H9 (cell line): ENCODE results near the gene GTF3C1. TPM values are rescaled to one million over a fixed set of nuclear protein-coding genes. Genes with fewer than 3 reads are reported as not detected.

Source experiments
- DNase-seq: peaks from one replicate; pipeline ENCODE4 v3.0.0-alpha.2; 2017
- H2AFZ ChIP-seq: one replicate; pipeline ENCODE4 v1.6.1; 2013; ENCODE audit warnings: mild to moderate bottlenecking, low read length, control low read depth, moderate library complexity
- H2AK5ac ChIP-seq: 2 replicates; pipeline ENCODE4 v1.6.1; 2013; ENCODE audit warnings: low read length, control low read depth, mixed read lengths; ENCODE audit not compliant: insufficient read length
- H2BK120ac ChIP-seq: one replicate; pipeline ENCODE4 v1.6.1; 2013; ENCODE audit warnings: low read depth, mild to moderate bottlenecking, low read length, control low read depth, inconsistent platforms; ENCODE audit not compliant: poor library complexity, severe bottlenecking
- H2BK12ac ChIP-seq: 2 replicates; pipeline ENCODE4 v1.6.1; 2013; ENCODE audit warnings: low read length, control low read depth, mixed read lengths, low read depth; ENCODE audit not compliant: insufficient read length
- H2BK15ac ChIP-seq: 2 replicates; pipeline ENCODE4 v1.6.1; 2013; ENCODE audit warnings: low read depth, low read length, control low read depth
- H2BK20ac ChIP-seq: one replicate; pipeline ENCODE4 v1.6.1; 2013; ENCODE audit warnings: low read depth, mild to moderate bottlenecking, low read length, control low read depth, inconsistent platforms; ENCODE audit not compliant: poor library complexity, severe bottlenecking
- H2BK5ac ChIP-seq: 2 replicates; pipeline ENCODE4 v1.6.1; 2013; ENCODE audit warnings: low read length, control low read depth, mixed read lengths; ENCODE audit not compliant: insufficient read length
- H3K14ac ChIP-seq: 2 replicates; pipeline ENCODE4 v1.6.1; 2013; ENCODE audit warnings: low read length, control low read depth; ENCODE audit not compliant: insufficient read depth
- H3K18ac ChIP-seq: 2 replicates; pipeline ENCODE4 v1.6.1; 2013; ENCODE audit warnings: low read depth, mild to moderate bottlenecking, mixed read lengths, low read length, control low read depth; ENCODE audit not compliant: insufficient read length
- H3K23ac ChIP-seq: 2 replicates; pipeline ENCODE4 v1.6.1; 2013; ENCODE audit warnings: low read length, control low read depth, mixed read lengths, low read depth; ENCODE audit not compliant: insufficient read length
- H3K23me2 ChIP-seq: 2 replicates; pipeline ENCODE4 v1.6.1; 2013; ENCODE audit warnings: low read depth, mild to moderate bottlenecking, mixed read lengths, low read length, control low read depth; ENCODE audit not compliant: insufficient read length, poor library complexity, severe bottlenecking
- H3K27ac ChIP-seq: 2 replicates; pipeline ENCODE4 v1.5.1; 2013; ENCODE audit warnings: low read length, control low read depth, mixed read lengths, low read depth; ENCODE audit not compliant: insufficient read length
- H3K27me3 ChIP-seq: 2 replicates; pipeline ENCODE4 v1.6.1; 2013; ENCODE audit warnings: low read length, control low read depth, inconsistent platforms; ENCODE audit not compliant: insufficient read depth
- H3K4ac ChIP-seq: 2 replicates; pipeline ENCODE4 v1.6.1; 2013; ENCODE audit warnings: low read depth, mild to moderate bottlenecking, control low read depth, inconsistent platforms, low read length, moderate library complexity
- H3K4me1 ChIP-seq: 2 replicates; pipeline ENCODE4 v1.6.1; 2013; ENCODE audit warnings: low read length, control low read depth, inconsistent platforms; ENCODE audit not compliant: insufficient read depth
- H3K4me2 ChIP-seq: 2 replicates; pipeline ENCODE4 v1.6.1; 2013; ENCODE audit warnings: low read length, control low read depth, mixed read lengths; ENCODE audit not compliant: insufficient read length, insufficient read depth
- H3K56ac ChIP-seq: 2 replicates; pipeline ENCODE4 v1.6.1; 2013; ENCODE audit warnings: low read depth, mild to moderate bottlenecking, mixed read lengths, low read length, control low read depth; ENCODE audit not compliant: insufficient read length
- H3K79me1 ChIP-seq: 2 replicates; pipeline ENCODE4 v1.6.1; 2013; ENCODE audit warnings: low read depth, mild to moderate bottlenecking, moderate library complexity, low read length, control low read depth, inconsistent platforms; ENCODE audit not compliant: insufficient read depth, poor library complexity, severe bottlenecking
- H3K79me2 ChIP-seq: 2 replicates; pipeline ENCODE4 v1.6.1; 2013; ENCODE audit warnings: low read length, control low read depth, inconsistent platforms; ENCODE audit not compliant: insufficient read depth
- H3K9ac ChIP-seq: 2 replicates; pipeline ENCODE4 v1.6.1; 2013; ENCODE audit warnings: low read length, control low read depth, mixed read lengths; ENCODE audit not compliant: insufficient read length; ENCODE audit errors: extremely low read depth
- H3K9me3 ChIP-seq: one replicate; pipeline ENCODE4 v1.6.1; 2013; ENCODE audit warnings: low read depth, low read length, inconsistent platforms; ENCODE audit not compliant: control insufficient read depth
- H3T11ph ChIP-seq: one replicate; pipeline ENCODE4 v1.6.1; 2013; ENCODE audit warnings: mild to moderate bottlenecking, low read length, control low read depth, inconsistent platforms
- H4K20me1 ChIP-seq: one replicate; pipeline ENCODE4 v1.6.1; 2013; ENCODE audit not compliant: control insufficient read depth, insufficient read length, insufficient read depth
- H4K5ac ChIP-seq: 2 replicates; pipeline ENCODE4 v1.6.1; 2013; ENCODE audit warnings: low read depth, mild to moderate bottlenecking, mixed read lengths, low read length, control low read depth; ENCODE audit not compliant: insufficient read length
- H4K8ac ChIP-seq: replicated peaks from 2 replicates; pipeline ENCODE4 v1.6.1; 2013; ENCODE audit warnings: low read length, control low read depth, mixed read lengths, low read depth; ENCODE audit not compliant: insufficient read length
- H4K91ac ChIP-seq: 2 replicates; pipeline ENCODE4 v1.6.1; 2013; ENCODE audit warnings: low read depth, mild to moderate bottlenecking, moderate library complexity, mixed read lengths, low read length, control low read depth; ENCODE audit not compliant: insufficient read length
- H3K27ac Mint-ChIP-seq, 3 experiments: 2 replicates in 2 of 3; 3 replicates in 1 of 3; pipeline ENCODE4 v1.8.0; 2020 to 2021; ENCODE audit warnings: mixed read lengths in 3 of 3, mild to moderate bottlenecking in 1 of 3, moderate library complexity in 1 of 3
- H3K27me3 Mint-ChIP-seq: 2 replicates; pipeline ENCODE4 v1.8.0; 2021; ENCODE audit warnings: low read depth, mild to moderate bottlenecking, moderate library complexity, mixed read lengths
- H3K36me3 Mint-ChIP-seq, 3 experiments: 2 replicates in 2 of 3; 3 replicates in 1 of 3; pipeline ENCODE4 v1.8.0; 2020 to 2021; ENCODE audit warnings: low read depth in 3 of 3, mixed read lengths in 3 of 3; ENCODE audit not compliant: insufficient read depth in 1 of 3
- H3K4me1 Mint-ChIP-seq, 2 experiments: 2 replicates each; pipeline ENCODE4 v1.8.0; 2020; ENCODE audit warnings: mixed read lengths in 2 of 2
- H3K4me3 Mint-ChIP-seq, 2 experiments: 2 replicates in 1 of 2; 3 replicates in 1 of 2; pipeline ENCODE4 v1.8.0; 2020 to 2021; ENCODE audit warnings: mild to moderate bottlenecking in 2 of 2, mixed read lengths in 2 of 2, moderate library complexity in 1 of 2
- H3K9me3 Mint-ChIP-seq, 2 experiments: 2 replicates in 1 of 2; 3 replicates in 1 of 2; pipeline ENCODE4 v1.8.0; 2020; ENCODE audit warnings: mild to moderate bottlenecking in 2 of 2, mixed read lengths in 2 of 2, moderate library complexity in 1 of 2
- WGBS: extraction: QIAGEN DNeasy Blood & Tissue Kit; methylation state at CpG from one replicate; pipeline ENCODE4 v1.1.7; 2013; ENCODE audit warnings: missing lambda C conversion rate, low lambda C conversion rate, mixed read lengths; ENCODE audit not compliant: insufficient read length; ENCODE audit errors: extremely low coverage; 5-methylcytosine and 5-hydroxymethylcytosine counted together
- total RNA-seq: library from RNA; stranded (reverse); gene quantifications from 2 replicates; pipeline ENCODE4 v1.2.1, GENCODE V29; 2021
- TF ChIP-seq, protein P1 (sequence below): fragments of 200-600 bp; sonication (generic); conservative IDR thresholded peaks from 3 replicates; pipeline ENCODE4 v1.8.0; 2021; ENCODE audit warnings: antibody characterized with exemption, mild to moderate bottlenecking

Gene GTF3C1
- total RNA-seq, 1 experiment from 2014 or later: 113 TPM

DNA sequence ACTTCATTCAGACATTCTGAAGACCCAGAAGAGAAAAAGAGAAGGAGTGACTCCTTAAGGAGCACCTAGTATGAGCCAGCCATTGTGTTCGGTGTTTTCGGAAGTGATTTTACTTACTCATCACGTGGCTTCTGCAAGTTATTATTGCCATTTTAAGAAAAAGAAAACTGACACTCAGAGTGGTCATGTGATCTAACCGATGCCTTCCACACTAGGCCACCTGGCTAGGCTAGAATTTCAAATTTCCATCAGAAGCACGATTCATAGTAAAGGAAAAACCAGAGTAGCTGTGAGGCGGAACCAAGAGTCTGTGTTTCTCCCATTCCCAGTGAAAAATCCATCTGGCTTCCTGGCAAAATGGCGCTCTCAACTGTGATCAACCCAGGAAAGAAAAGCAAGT lies 32.0 kb downstream of the GTF3C1 start:
- H3K4me1 ChIP-seq: no peaks in the 10 kb centered on the region
- WGBS: no CpG with 5 or more reads among the region's 7 CpGs
- no peak overlapping the region for H3K23ac ChIP-seq
- no peaks in the 10 kb centered on the region for H3K9me3 ChIP-seq
- no peak overlapping the region for H4K8ac ChIP-seq
- Mint-ChIP-seq H3K9me3 (no peaks in the 10 kb centered on the region), H3K36me3 (peaks cover 22 to 52% (median 48%) of the 10 kb centered on the region in 3 experiments; a peak in 6 of 7 replicates), H3K27ac (peak overlapping the region in 2 of 3 experiments; percentile 38 to 53; a peak in 3 of 7 replicates), H3K4me1 (peaks cover 0 to 4% of the 10 kb centered on the region in 2 experiments; a peak in 2 of 4 replicates), H3K27me3 (no peaks in the 10 kb centered on the region), H3K4me3 (no peak overlapping the region)
- H4K20me1 ChIP-seq: peaks cover 4% of the 10 kb centered on the region
- H2BK15ac ChIP-seq: no peak overlapping the region
- H4K91ac ChIP-seq: no peak overlapping the region
- no peak overlapping the region for H3K4ac ChIP-seq
- no peak overlapping the region for H3K56ac ChIP-seq
- TF ChIP-seq, protein P1, sequence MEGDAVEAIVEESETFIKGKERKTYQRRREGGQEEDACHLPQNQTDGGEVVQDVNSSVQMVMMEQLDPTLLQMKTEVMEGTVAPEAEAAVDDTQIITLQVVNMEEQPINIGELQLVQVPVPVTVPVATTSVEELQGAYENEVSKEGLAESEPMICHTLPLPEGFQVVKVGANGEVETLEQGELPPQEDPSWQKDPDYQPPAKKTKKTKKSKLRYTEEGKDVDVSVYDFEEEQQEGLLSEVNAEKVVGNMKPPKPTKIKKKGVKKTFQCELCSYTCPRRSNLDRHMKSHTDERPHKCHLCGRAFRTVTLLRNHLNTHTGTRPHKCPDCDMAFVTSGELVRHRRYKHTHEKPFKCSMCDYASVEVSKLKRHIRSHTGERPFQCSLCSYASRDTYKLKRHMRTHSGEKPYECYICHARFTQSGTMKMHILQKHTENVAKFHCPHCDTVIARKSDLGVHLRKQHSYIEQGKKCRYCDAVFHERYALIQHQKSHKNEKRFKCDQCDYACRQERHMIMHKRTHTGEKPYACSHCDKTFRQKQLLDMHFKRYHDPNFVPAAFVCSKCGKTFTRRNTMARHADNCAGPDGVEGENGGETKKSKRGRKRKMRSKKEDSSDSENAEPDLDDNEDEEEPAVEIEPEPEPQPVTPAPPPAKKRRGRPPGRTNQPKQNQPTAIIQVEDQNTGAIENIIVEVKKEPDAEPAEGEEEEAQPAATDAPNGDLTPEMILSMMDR: no peak
- no peak overlapping the region for H2BK20ac ChIP-seq
- no peak overlapping the region for H3T11ph ChIP-seq
- H3K27me3 ChIP-seq: no peaks in the 10 kb centered on the region
- H2AFZ ChIP-seq: no peak overlapping the region
- no peak overlapping the region for H3K14ac ChIP-seq
- no peak overlapping the region for H3K4me2 ChIP-seq
- H3K9ac ChIP-seq: no peak overlapping the region
- H3K79me1 ChIP-seq: no peaks in the 10 kb centered on the region
- H3K79me2 ChIP-seq: no peaks in the 10 kb centered on the region
- H2BK120ac ChIP-seq: no peak overlapping the region
- DNase-seq: no peak
- H3K18ac ChIP-seq: no peak overlapping the region
- H2AK5ac ChIP-seq: no peak overlapping the region
- no peak overlapping the region for H3K27ac ChIP-seq
- H2BK12ac ChIP-seq: no peak overlapping the region
- no peaks in the 10 kb centered on the region for H3K23me2 ChIP-seq
- H4K5ac ChIP-seq: no peak overlapping the region
- H2BK5ac ChIP-seq: no peak overlapping the region
